Activated CD4-positive, alpha-beta T cell treated with anti-CD3 and anti-CD28 coated beads for 36 hours (primary cell): Measurements from ENCODE around the gene COMMD2. TPM values are rescaled to one million over a fixed set of nuclear protein-coding genes. Genes with fewer than 3 reads are reported as not detected.

Source experiments
- ATAC-seq: fragments of 200-7000 bp; cut with Tn5 transposase; one replicate; pipeline ENCODE4 v1.10.0; 2021; ENCODE audit warnings: mild to moderate bottlenecking, moderate library complexity
- CTCF ChIA-PET: fragments of 350-600 bp; sonication (Branson Sonifier 250); formaldehyde crosslinking; loops from one replicate; lab custom pipeline; 2021; ENCODE audit warnings: antibody characterized with exemption; lab: Charles Lee
- POLR2A ChIA-PET: fragments of 350-600 bp; sonication (Branson Sonifier 250); formaldehyde crosslinking; loops from one replicate; lab custom pipeline; 2021; ENCODE audit warnings: antibody characterized with exemption, inconsistent platforms; lab: Charles Lee
- DNase-seq: peaks from one replicate; pipeline ENCODE4 v3.0.0-alpha.2; 2020
- H3K27ac Mint-ChIP-seq: one replicate; pipeline ENCODE4 v1.8.0; 2021; ENCODE audit warnings: mixed read lengths
- H3K27me3 Mint-ChIP-seq: one replicate; pipeline ENCODE4 v1.8.0; 2021; ENCODE audit warnings: mixed read lengths
- H3K36me3 Mint-ChIP-seq: one replicate; pipeline ENCODE4 v1.8.0; 2021; ENCODE audit warnings: low read depth, mixed read lengths
- H3K4me1 Mint-ChIP-seq: one replicate; pipeline ENCODE4 v1.8.0; 2021; ENCODE audit warnings: mixed read lengths
- H3K4me3 Mint-ChIP-seq: one replicate; pipeline ENCODE4 v1.8.0; 2021; ENCODE audit warnings: mild to moderate bottlenecking, moderate library complexity, mixed read lengths
- H3K9me3 Mint-ChIP-seq: one replicate; pipeline ENCODE4 v1.8.0; 2021; ENCODE audit warnings: low read depth, mixed read lengths
- intact Hi-C, 2 experiments: fragments of 100-400 bp; cut with DNase I in 1 of 2; cut with micrococcal nuclease in 1 of 2; formaldehyde crosslinking; loops; one replicate each; pipeline versions ENCODE4 v1.14.2 to v1.15.1; 2022 to 2024; cut with DNase I, micrococcal nuclease
- total RNA-seq, 2 experiments: library from RNA; stranded (reverse); gene quantifications; one replicate each; pipeline ENCODE4 v1.2.3, GENCODE V29; 2021

Gene COMMD2
- total RNA-seq, 2 experiments from 2014 or later, result 29.4 to 29.5 TPM

- CTCF ChIA-PET, result interaction anchor here (1.8 kb wide), 1 partner anchor 14 kb away, joined by 6 read pairs; no protein-coding TSS in a partner anchor
- H3K4me3 Mint-ChIP-seq, result no peak overlapping the region
- H3K27ac Mint-ChIP-seq, result no peak overlapping the region
- no peaks in the 10 kb centered on the region for H3K27me3 Mint-ChIP-seq
- intact Hi-C loops, result loop anchor here (1.0 to 5.0 kb wide), 4 partner anchors 23 to 839 kb away; no protein-coding TSS in a partner anchor
- peaks cover 23% of the 10 kb centered on the region for H3K4me1 Mint-ChIP-seq
- peaks cover 2% of the 10 kb centered on the region for H3K36me3 Mint-ChIP-seq
- POLR2A ChIA-PET, result no interaction called here
- DNase-seq, result no peak
- ATAC-seq, result no peak
- H3K9me3 Mint-ChIP-seq, result peaks cover 10% of the 10 kb centered on the region
Observed at GRCh38 chr3:149703466-149703865, 48.8 kb downstream of the COMMD2 start.

DNA sequence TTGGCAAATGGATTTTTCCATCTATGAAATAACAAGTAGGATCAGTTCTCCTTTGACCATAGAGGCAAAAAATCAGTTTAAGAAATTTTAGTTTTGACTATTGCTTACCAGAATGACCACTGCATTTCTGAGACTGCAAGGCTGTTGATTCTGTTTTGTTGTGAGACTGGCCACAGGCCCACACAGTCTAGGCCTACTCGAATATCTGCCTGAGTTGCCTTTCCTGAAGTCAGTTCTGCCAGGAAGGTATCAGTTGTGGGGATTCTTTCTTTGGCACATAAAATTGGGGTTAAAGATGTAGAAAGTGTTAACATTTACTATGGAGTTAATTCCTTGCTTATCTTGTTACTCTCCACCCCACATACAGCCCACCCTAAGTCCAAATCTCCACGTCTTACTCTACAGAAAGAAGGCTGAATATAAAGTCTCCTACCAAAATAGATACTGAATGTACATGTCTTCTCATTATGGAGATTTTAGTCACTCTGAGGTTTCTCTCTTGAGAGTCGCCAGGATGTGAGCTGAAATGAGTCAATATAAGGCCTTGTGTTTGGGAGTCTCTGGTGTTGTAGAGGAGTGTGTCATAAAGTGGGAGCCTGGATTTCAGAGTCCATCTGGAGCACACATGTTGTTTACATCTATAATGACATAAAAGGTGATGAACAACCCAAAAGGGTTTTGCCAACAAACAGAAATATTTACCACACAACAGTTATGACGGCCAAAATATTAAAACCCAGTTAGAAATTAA, 49.4 kb downstream of the COMMD2 start:
- ChIA-PET POLR2A (no interaction called here), CTCF (interaction anchor here (1.8 kb wide), 1 partner anchor 14 kb away, joined by 6 read pairs; no protein-coding TSS in a partner anchor)
- intact Hi-C loops, result loop anchor here (1.0 to 5.0 kb wide), 5 partner anchors 24 to 839 kb away; no protein-coding TSS in a partner anchor
- Mint-ChIP-seq H3K4me3 (no peak overlapping the region), H3K27me3 (no peaks in the 10 kb centered on the region), H3K27ac (peak overlapping the region; percentile 61), H3K9me3 (peaks cover 16% of the 10 kb centered on the region), H3K4me1 (peaks cover 23% of the 10 kb centered on the region), H3K36me3 (peaks cover 4% of the 10 kb centered on the region)
- peak; percentile 15 for DNase-seq
- peak; percentile 66 for ATAC-seq

GRCh38 chr3:149701977-149702350, 50.3 kb downstream of the COMMD2 start:
- no peaks in the 10 kb centered on the region for H3K27me3 Mint-ChIP-seq
- H3K27ac Mint-ChIP-seq, result peak overlapping the region; percentile 88
- H3K9me3 Mint-ChIP-seq, result peaks cover 23% of the 10 kb centered on the region
- intact Hi-C loops, result loop anchor here (1.0 to 5.0 kb wide), 4 partner anchors 25 to 840 kb away; no protein-coding TSS in a partner anchor
- ATAC-seq, result peak; percentile 87
- peaks cover 4% of the 10 kb centered on the region for H3K36me3 Mint-ChIP-seq
- ChIA-PET CTCF (no interaction called here), POLR2A (no interaction called here)
- peaks cover 23% of the 10 kb centered on the region for H3K4me1 Mint-ChIP-seq
- no peak for DNase-seq
- H3K4me3 Mint-ChIP-seq, result peak overlapping the region; percentile 57

GRCh38 chr3:149701206-149701976, 50.9 kb downstream of the COMMD2 start:
- peak overlapping the region; percentile 57 for H3K4me3 Mint-ChIP-seq
- POLR2A ChIA-PET, result no interaction called here
- H3K9me3 Mint-ChIP-seq, result peaks cover 23% of the 10 kb centered on the region
- peak overlapping the region; percentile 88 for H3K27ac Mint-ChIP-seq
- CTCF ChIA-PET, result no interaction called here
- H3K27me3 Mint-ChIP-seq, result no peaks in the 10 kb centered on the region
- H3K36me3 Mint-ChIP-seq, result peaks cover 4% of the 10 kb centered on the region
- intact Hi-C loops, result loop anchor here in 1 of 2 experiments (5.0 kb wide), 1 partner anchor 841 kb away; no protein-coding TSS in a partner anchor
- DNase-seq (peak; percentile 58), ATAC-seq (peak; percentile 72)
- peaks cover 23% of the 10 kb centered on the region for H3K4me1 Mint-ChIP-seq

Other genes with a start within 250 kb of the COMMD2 start
- under 1 TPM; 0.46 to 0.54 TPM for gene WWTR1, start 94.5 kb downstream of the COMMD2 start, total RNA-seq
- gene ANKUB1, start 40.1 kb upstream of the COMMD2 start, total RNA-seq, result not detected
- gene RNF13, start 60.7 kb upstream of the COMMD2 start, total RNA-seq, result 10 to 100 TPM; 28.8 to 41.2 TPM
- gene PFN2, start 218.4 kb upstream of the COMMD2 start, total RNA-seq, result 1 to 10 TPM; 3.6 to 4.3 TPM